ENCODE results near the gene CPA2.
"Not testable (repeated sequence)": the region's sequence is repeated elsewhere in the genome, so short reads cannot be mapped to it uniquely, and the experiment has no call there.

The CPA2 gene

DNA sequence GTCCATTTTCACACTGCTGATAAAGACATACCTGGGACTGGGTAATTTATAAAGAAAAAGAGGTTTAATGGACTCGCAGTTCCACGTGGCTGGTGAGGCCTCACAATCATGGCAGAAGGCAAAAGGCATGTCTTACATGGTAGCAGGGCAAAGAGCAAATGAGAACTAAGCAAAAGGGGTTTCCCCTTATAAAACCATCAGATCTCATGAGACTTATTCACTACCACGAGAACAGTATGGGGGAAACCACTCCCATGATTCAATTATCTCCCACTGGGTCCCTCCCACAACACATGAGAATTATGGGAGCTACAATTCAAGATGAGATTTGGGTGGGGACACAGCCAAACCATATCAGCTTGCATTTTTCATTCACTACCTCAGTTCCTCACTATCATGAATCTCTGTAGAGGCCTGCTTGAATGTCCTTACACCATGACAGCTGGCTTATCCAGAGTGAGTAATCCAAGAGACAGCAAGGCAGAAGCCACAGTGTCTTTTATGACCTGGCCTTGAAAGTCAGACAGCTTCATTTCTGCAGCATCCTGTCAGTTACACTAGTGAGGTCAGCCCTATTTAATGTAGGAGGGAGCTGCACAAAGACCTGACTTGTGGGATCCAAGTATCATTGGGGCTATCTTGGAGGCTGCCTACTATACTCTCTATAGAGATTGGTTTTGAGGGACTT lies 55.0 kb downstream of the CPA2 start:
- DNase-seq, result not testable (repeated sequence)

DNA sequence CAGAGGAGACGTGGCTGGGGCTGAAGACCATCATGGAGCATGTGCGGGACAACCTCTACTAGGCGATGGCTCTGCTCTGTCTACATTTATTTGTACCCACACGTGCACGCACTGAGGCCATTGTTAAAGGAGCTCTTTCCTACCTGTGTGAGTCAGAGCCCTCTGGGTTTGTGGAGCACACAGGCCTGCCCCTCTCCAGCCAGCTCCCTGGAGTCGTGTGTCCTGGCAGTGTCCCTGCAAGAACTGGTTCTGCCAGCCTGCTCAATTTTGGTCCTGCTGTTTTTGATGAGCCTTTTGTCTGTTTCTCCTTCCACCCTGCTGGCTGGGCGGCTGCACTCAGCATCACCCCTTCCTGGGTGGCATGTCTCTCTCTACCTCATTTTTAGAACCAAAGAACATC lies 56.0 kb downstream of the CPA2 start:
- DNase-seq, result no peak

DNA sequence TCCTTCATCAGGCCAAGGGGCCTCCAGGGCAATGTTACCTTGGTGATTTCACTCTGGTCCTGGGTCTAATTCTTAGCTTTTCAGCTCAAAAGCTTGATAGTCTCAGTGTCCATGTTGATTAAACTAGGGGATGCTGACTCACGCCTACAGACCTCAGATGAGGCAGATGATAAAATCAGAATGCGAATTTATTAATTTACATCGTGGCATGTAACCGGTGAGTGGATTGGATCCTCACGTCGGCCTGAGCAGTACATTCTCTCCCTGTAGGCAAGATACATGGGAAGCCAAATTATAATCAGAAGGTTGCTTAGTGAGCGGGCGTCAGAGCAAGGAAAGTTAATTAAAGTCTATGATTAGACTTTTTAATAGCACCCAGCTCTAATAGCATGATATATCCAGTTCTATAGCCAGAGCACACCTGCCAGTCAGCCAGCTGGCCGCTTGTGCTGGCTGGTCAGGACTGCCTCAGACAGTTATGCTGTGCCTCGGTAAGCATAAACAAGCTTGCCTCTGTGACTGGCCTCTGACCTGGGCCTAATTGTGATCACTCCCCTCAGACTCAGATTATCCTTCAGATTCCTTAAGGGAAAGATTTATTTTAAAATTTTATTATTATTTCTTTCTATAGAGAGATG lies 57.8 kb downstream of the CPA2 start:
- DNase-seq, result no peak

DNA sequence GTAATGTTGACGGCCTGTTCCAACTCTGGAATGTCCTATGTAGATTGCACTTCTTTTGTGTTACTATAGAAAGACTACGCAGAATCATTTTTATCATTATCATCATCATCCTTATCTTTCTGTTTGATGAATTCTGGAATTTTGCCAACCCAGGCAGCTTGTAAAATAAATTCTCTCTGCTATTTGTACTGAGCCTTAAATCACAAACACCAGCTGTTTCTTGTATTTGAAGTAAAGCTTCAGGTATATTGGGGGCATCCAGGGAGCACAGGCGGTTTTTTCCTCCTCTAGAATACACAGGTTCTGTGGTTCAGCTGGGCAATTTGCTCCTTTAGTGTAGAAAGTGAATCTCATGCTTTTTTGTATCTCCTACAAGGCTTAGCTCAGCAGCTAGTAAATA lies 63.0 kb downstream of the CPA2 start:
- no peak for DNase-seq

DNA sequence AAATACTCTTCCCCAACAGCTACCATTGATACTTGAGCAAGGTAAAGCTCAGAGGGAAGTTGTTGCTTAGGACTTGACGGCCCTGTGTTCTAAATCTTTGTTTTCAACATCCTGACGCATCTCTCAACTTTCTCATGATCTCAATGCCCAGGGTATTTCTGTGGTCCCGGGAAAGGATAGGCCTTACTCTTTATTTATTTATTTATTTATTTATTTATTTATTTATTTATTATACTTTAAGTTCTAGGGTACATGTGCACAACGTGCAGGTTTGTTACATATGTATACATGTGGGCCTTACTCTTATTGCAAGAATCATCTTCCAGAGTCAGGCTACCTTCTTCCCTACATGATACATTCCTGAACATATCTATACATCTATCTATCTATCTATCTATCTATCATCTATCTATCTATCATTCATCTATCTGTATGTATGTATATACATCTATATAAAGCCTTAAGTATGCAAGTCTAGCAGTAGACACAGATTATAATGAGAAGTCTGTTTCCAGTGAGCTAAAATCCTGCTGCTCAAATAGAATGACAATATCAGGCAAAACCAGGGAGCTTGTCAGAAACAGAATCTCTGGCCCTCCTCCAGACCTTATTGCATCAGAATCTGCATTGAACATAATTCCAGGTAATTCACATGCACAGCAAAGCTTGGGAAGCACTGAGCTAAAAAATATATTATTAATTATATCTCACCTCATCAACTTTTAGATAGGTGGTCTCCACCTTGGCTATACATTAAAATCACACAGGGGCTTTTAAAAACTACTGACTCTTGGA lies 65.8 kb downstream of the CPA2 start:
- DNase-seq, result no peak

DNA sequence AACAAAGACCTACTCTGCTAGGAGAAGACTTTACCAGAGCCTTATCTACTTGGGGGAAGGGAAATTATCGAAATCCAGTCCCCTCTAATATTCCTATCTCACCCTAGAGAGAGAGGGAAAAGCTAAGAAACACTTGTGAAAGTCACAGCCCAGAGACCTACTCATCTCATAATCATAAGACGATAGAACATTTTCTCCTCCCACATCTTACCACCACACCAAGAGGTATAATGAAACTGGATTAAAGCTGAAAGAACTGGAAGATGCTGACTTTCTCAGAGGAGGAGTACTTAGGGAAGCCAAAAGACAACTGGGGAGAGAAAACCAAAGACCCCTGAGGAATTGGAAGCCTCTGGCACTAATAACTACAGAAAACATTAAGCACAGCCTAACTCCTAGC lies 67.2 kb downstream of the CPA2 start:
- no peak for DNase-seq

DNA sequence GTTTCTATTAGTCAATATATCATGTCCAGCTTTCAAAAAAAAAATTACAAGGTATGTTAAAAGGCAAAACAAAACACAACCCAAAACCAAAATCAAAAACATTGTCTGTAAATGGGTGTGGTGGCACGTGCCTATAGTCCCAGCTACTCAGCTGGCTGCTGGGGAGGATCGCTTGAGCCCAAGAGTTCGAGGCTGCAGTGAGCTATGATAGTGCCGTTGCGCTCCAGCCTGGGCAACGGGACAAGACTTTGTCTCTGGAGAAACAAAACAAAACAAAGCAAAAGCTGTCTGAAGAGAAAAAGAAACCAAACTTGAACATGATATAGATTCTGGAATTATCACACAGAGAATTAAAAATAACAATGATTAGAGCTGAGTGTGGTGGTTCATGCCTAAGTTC lies 67.6 kb downstream of the CPA2 start:
- DNase-seq, result no peak

DNA sequence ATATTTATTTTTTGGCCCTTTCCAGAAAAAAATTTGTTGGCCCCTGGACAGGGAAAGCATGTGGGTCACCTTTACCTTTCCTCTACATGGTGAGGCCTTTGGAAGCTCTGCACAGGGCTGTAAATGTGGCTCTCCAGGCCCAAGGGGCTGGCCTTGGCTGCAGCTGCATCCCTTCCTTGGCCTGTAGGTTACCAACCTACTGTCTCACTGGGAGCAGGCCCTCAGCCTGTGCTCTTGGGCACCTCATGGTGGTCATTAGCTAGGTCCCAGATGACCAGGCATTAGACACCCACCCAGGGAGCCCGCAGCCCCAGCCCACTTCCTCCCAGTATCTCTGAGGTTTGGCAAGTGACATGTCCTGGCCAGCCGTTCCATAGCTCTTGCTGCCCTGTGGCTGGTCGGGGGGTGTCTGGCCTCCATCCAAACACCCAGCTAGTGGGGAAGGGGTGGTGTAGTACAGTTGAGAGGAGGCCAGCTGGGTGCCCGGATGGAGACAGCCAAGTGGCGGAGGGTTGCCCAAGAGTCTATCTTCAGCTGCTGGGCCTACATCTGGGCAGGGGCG lies 70.8 kb downstream of the CPA2 start:
- DNase-seq, result no peak

DNA sequence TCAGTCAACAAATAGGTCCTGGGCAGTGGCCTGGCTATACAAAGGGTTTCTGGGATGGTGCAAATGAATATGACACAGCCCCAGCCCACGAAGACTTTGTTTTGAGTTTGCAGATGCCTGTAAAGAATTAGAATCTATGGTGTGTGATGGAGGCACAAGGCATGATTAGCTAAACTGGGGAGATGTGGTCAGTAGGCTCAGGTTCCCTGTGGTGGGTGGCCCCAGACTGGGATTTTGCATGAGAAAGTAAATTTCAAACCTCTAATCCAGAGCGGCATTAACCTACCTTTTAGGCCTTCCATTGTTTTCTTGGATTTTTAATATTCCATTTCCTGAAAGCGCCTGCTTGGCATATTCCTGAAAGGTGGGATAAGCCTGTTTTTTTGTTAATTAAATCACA lies 71.6 kb downstream of the CPA2 start:
- no peak for DNase-seq
